HEK293 (cell line): Measurements from ENCODE around the gene PDPR.

ENCODE experiments used
- CTCF ChIA-PET: fragments of 350-600 bp; formaldehyde crosslinking; extraction: SDS; loops from one replicate; lab custom pipeline; 2021; ENCODE audit warnings: antibody characterized with exemption; lab: Yijun Ruan, JAX
- POLR2A ChIA-PET: fragments of 300-600 bp; formaldehyde crosslinking; extraction: SDS; loops from one replicate; lab custom pipeline; 2020; ENCODE audit warnings: antibody characterized with exemption, inconsistent platforms; lab: Yijun Ruan, JAX
- H3K27ac ChIP-seq: fragments of 200-500 bp; sonication (Bioruptor generic); 2 replicates; pipeline ENCODE4 v1.5.1; 2014; ENCODE audit warnings: low read depth, low read length, control low read depth, inconsistent platforms; ENCODE audit errors: extremely low read depth
- H3K36me3 ChIP-seq, 2 experiments: fragments of 200-500 bp in 1 of 2; sonication (Bioruptor generic) in 1 of 2; 1 replicate in 1 of 2; 2 replicates in 1 of 2; pipeline ENCODE4 v1.5.1; 2014 to 2017; ENCODE audit warnings: inconsistent platforms in 2 of 2, low read length in 2 of 2; ENCODE audit not compliant: control insufficient read depth in 2 of 2, insufficient read depth in 1 of 2
- H3K4me1 ChIP-seq: fragments of 200-500 bp; sonication (Bioruptor generic); 2 replicates; pipeline ENCODE4 v1.5.1; 2014; ENCODE audit warnings: mild to moderate bottlenecking, low read length, inconsistent platforms; ENCODE audit not compliant: control insufficient read depth, insufficient read depth
- H3K4me3 ChIP-seq: 2 replicates; pipeline ENCODE4 v1.5.1; 2011; ENCODE audit warnings: low read depth, mild to moderate bottlenecking, control low read depth, low read length, moderate library complexity
- H3K9me3 ChIP-seq: fragments of 200-500 bp; sonication (Bioruptor generic); 2 replicates; pipeline ENCODE4 v1.5.1; 2014; ENCODE audit warnings: low read depth, low read length, inconsistent platforms; ENCODE audit not compliant: control insufficient read depth, insufficient read depth
- FEZF1 ChIP-seq: fragments of 450-650 bp; formaldehyde crosslinking; IDR thresholded peaks from 2 replicates; pipeline ENCODE4 v1.5.1; 2016; ENCODE audit warnings: missing biosample characterization, missing genetic modification characterization
- SCRT2 ChIP-seq: fragments of 450-650 bp; formaldehyde crosslinking; IDR thresholded peaks from 2 replicates; pipeline ENCODE4 v1.5.1; 2016; ENCODE audit warnings: missing biosample characterization, missing genetic modification characterization
- TCF7L2 ChIP-seq: IDR thresholded peaks from 2 replicates; pipeline ENCODE4 v1.6.1; 2011; ENCODE audit warnings: low read depth, mild to moderate bottlenecking, inconsistent platforms, low read length, moderate library complexity, borderline replicate concordance
- ZEB2 ChIP-seq: fragments of 450-650 bp; formaldehyde crosslinking; IDR thresholded peaks from 2 replicates; pipeline ENCODE4 v1.5.1; 2016; ENCODE audit warnings: missing biosample characterization, missing genetic modification characterization
- ZNF10 ChIP-seq: fragments of 450-650 bp; formaldehyde crosslinking; IDR thresholded peaks from 2 replicates; pipeline ENCODE4 v1.5.1; 2017; ENCODE audit warnings: missing biosample characterization, missing genetic modification characterization
- ZNF112 ChIP-seq: fragments of 450-650 bp; formaldehyde crosslinking; IDR thresholded peaks from 2 replicates; pipeline ENCODE4 v1.5.0; 2017; ENCODE audit warnings: missing biosample characterization, missing genetic modification characterization
- ZNF23 ChIP-seq: fragments of 450-650 bp; formaldehyde crosslinking; IDR thresholded peaks from 2 replicates; pipeline ENCODE4 v1.5.1; 2016; ENCODE audit warnings: missing biosample characterization, missing genetic modification characterization, borderline replicate concordance
- ZNF391 ChIP-seq: fragments of 450-650 bp; formaldehyde crosslinking; IDR thresholded peaks from 2 replicates; pipeline ENCODE4 v1.5.1; 2016; ENCODE audit warnings: low read depth, missing biosample characterization, missing genetic modification characterization, borderline replicate concordance
- ZNF416 ChIP-seq: fragments of 450-650 bp; formaldehyde crosslinking; IDR thresholded peaks from 2 replicates; pipeline ENCODE4 v1.5.1; 2016; ENCODE audit warnings: missing biosample characterization, missing genetic modification characterization
- ZNF510 ChIP-seq: fragments of 450-650 bp; formaldehyde crosslinking; IDR thresholded peaks from 2 replicates; pipeline ENCODE4 v1.5.1; 2018; ENCODE audit warnings: mild to moderate bottlenecking, missing genetic modification characterization, missing biosample characterization; ENCODE audit not compliant: insufficient replicate concordance
- ZNF544 ChIP-seq: fragments of 450-650 bp; formaldehyde crosslinking; IDR thresholded peaks from 2 replicates; pipeline ENCODE4 v1.5.0; 2017; ENCODE audit warnings: missing biosample characterization, missing genetic modification characterization
- ZNF768 ChIP-seq: fragments of 450-650 bp; formaldehyde crosslinking; IDR thresholded peaks from 2 replicates; pipeline ENCODE4 v1.5.1; 2018; ENCODE audit warnings: missing biosample characterization, mild to moderate bottlenecking, missing genetic modification characterization
- ZNF785 ChIP-seq: fragments of 450-650 bp; formaldehyde crosslinking; IDR thresholded peaks from 2 replicates; pipeline ENCODE4 v1.5.1; 2016; ENCODE audit warnings: missing biosample characterization, missing genetic modification characterization
- TF ChIP-seq, protein P1 (sequence below): fragments of 450-650 bp; formaldehyde crosslinking; IDR thresholded peaks from 2 replicates; pipeline ENCODE4 v1.5.1; 2016; ENCODE audit warnings: missing biosample characterization, missing genetic modification characterization, low read depth
- TF ChIP-seq, protein P2 (sequence below): fragments of 450-650 bp; formaldehyde crosslinking; IDR thresholded peaks from 2 replicates; pipeline ENCODE4 v1.5.1; 2016; ENCODE audit warnings: missing biosample characterization, missing genetic modification characterization, borderline replicate concordance
- TF ChIP-seq, protein P3 (sequence below): fragments of 450-650 bp; formaldehyde crosslinking; IDR thresholded peaks from 2 replicates; pipeline ENCODE4 v1.5.1; 2016; ENCODE audit warnings: missing biosample characterization, missing genetic modification characterization

The PDPR gene

DNA sequence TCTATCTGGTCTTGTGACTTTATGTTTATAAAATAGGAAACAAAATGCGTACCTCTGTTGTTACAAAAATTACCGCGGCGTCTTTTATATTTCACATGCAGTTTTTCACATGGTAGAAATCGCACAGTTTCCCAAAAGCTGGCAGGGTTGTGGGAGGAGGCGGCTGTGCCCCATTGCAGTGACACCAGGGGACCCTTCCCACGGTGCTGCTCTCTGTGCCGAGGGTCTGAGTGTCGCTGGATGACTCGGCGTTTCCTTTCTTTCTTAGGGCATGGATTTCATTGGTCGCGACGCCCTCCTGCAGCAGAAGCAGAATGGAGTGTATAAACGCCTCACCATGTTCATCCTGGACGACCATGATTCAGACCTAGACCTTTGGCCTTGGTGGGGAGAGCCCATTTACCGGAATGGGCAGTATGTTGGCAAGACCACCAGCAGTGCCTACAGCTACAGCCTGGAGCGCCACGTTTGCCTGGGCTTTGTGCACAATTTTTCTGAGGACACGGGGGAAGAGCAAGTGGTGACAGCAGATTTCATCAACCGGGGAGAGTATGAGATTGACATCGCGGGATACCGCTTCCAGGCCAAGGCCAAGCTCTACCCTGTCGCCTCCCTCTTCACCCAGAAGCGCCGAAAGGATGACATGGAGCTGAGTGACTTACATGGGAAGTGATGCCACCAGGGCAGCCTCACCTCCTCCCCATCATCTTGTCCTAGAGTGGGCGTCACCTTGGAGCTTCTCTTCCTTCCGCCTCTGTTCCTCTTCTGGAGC is 42.3 kb downstream of the PDPR start:
- TF ChIP-seq, protein P1, sequence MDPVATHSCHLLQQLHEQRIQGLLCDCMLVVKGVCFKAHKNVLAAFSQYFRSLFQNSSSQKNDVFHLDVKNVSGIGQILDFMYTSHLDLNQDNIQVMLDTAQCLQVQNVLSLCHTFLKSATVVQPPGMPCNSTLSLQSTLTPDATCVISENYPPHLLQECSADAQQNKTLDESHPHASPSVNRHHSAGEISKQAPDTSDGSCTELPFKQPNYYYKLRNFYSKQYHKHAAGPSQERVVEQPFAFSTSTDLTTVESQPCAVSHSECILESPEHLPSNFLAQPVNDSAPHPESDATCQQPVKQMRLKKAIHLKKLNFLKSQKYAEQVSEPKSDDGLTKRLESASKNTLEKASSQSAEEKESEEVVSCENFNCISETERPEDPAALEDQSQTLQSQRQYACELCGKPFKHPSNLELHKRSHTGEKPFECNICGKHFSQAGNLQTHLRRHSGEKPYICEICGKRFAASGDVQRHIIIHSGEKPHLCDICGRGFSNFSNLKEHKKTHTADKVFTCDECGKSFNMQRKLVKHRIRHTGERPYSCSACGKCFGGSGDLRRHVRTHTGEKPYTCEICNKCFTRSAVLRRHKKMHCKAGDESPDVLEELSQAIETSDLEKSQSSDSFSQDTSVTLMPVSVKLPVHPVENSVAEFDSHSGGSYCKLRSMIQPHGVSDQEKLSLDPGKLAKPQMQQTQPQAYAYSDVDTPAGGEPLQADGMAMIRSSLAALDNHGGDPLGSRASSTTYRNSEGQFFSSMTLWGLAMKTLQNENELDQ (tag by site-specific recombination): no peak
- TF ChIP-seq ZNF23 (tag by site-specific recombination) (no peak), ZNF10 (tag by site-specific recombination) (no peak), ZNF510 (tag by site-specific recombination) (no peak), ZNF768 (tag by site-specific recombination) (no peak), ZNF544 (tag by site-specific recombination) (no peak), ZEB2 (tag by site-specific recombination) (no peak), SCRT2 (tag by site-specific recombination) (no peak), ZNF416 (tag by site-specific recombination) (no peak), TCF7L2 (no peak), ZNF785 (tag by site-specific recombination) (no peak), ZNF391 (tag by site-specific recombination) (no peak), FEZF1 (no peak), ZNF112 (tag by site-specific recombination) (no peak)
- TF ChIP-seq, protein P2, sequence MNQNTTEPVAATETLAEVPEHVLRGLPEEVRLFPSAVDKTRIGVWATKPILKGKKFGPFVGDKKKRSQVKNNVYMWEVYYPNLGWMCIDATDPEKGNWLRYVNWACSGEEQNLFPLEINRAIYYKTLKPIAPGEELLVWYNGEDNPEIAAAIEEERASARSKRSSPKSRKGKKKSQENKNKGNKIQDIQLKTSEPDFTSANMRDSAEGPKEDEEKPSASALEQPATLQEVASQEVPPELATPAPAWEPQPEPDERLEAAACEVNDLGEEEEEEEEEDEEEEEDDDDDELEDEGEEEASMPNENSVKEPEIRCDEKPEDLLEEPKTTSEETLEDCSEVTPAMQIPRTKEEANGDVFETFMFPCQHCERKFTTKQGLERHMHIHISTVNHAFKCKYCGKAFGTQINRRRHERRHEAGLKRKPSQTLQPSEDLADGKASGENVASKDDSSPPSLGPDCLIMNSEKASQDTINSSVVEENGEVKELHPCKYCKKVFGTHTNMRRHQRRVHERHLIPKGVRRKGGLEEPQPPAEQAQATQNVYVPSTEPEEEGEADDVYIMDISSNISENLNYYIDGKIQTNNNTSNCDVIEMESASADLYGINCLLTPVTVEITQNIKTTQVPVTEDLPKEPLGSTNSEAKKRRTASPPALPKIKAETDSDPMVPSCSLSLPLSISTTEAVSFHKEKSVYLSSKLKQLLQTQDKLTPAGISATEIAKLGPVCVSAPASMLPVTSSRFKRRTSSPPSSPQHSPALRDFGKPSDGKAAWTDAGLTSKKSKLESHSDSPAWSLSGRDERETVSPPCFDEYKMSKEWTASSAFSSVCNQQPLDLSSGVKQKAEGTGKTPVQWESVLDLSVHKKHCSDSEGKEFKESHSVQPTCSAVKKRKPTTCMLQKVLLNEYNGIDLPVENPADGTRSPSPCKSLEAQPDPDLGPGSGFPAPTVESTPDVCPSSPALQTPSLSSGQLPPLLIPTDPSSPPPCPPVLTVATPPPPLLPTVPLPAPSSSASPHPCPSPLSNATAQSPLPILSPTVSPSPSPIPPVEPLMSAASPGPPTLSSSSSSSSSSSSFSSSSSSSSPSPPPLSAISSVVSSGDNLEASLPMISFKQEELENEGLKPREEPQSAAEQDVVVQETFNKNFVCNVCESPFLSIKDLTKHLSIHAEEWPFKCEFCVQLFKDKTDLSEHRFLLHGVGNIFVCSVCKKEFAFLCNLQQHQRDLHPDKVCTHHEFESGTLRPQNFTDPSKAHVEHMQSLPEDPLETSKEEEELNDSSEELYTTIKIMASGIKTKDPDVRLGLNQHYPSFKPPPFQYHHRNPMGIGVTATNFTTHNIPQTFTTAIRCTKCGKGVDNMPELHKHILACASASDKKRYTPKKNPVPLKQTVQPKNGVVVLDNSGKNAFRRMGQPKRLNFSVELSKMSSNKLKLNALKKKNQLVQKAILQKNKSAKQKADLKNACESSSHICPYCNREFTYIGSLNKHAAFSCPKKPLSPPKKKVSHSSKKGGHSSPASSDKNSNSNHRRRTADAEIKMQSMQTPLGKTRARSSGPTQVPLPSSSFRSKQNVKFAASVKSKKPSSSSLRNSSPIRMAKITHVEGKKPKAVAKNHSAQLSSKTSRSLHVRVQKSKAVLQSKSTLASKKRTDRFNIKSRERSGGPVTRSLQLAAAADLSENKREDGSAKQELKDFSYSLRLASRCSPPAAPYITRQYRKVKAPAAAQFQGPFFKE (tag by site-specific recombination): no peak
- TF ChIP-seq, protein P3, sequence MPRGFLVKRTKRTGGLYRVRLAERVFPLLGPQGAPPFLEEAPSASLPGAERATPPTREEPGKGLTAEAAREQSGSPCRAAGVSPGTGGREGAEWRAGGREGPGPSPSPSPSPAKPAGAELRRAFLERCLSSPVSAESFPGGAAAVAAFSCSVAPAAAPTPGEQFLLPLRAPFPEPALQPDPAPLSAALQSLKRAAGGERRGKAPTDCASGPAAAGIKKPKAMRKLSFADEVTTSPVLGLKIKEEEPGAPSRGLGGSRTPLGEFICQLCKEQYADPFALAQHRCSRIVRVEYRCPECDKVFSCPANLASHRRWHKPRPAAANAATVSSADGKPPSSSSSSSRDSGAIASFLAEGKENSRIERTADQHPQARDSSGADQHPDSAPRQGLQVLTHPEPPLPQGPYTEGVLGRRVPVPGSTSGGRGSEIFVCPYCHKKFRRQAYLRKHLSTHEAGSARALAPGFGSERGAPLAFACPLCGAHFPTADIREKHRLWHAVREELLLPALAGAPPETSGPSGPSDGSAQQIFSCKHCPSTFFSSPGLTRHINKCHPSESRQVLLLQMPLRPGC: no peak
- TF ChIP-seq, all 188 proteins: peak for 0
- CTCF ChIA-PET: no interaction called here
- no peaks in the 10 kb centered on the region for H3K4me1 ChIP-seq
- peaks cover 38 to 91% of the 10 kb centered on the region in 2 experiments for H3K36me3 ChIP-seq
- POLR2A ChIA-PET: no interaction called here
- no peaks in the 10 kb centered on the region for H3K9me3 ChIP-seq
- no peak overlapping the region for H3K27ac ChIP-seq
- no peak overlapping the region for H3K4me3 ChIP-seq
